ACC112 (cell line): ENCODE results near the gene KIAA0825.

Experiments used
- H2AFZ ChIP-seq: fragments of 200-600 bp; sonication (generic); one replicate; pipeline ENCODE4 v1.6.0; 2017; ENCODE audit warnings: antibody characterized with exemption, low read length; ENCODE audit not compliant: unreplicated experiment
- H3K27ac ChIP-seq: fragments of 200-600 bp; sonication (generic); 2 replicates; pipeline ENCODE4 v1.5.1; 2014; ENCODE audit warnings: low read depth, mild to moderate bottlenecking, antibody characterized with exemption, low read length, moderate library complexity
- H3K27me3 ChIP-seq: fragments of 200-600 bp; sonication (generic); 2 replicates; pipeline ENCODE4 v1.6.1; 2014; ENCODE audit warnings: mild to moderate bottlenecking, antibody characterized with exemption, low read length, moderate library complexity, mixed read lengths; ENCODE audit not compliant: insufficient read depth
- H3K36me3 ChIP-seq: fragments of 200-600 bp; sonication (generic); 2 replicates; pipeline ENCODE4 v1.6.1; 2016; ENCODE audit warnings: mild to moderate bottlenecking, antibody characterized with exemption, low read length, moderate library complexity, mixed read lengths; ENCODE audit not compliant: insufficient read depth
- H3K4me1 ChIP-seq: fragments of 200-600 bp; sonication (generic); one replicate; pipeline ENCODE4 v1.6.1; 2016; ENCODE audit warnings: low read length, mixed read lengths; ENCODE audit not compliant: insufficient read depth, unreplicated experiment, control insufficient read depth
- H3K4me3 ChIP-seq: fragments of 200-600 bp; sonication (generic); 2 replicates; pipeline ENCODE4 v1.5.1; 2014; ENCODE audit warnings: mild to moderate bottlenecking, low read depth, low read length
- H3K79me2 ChIP-seq: fragments of 200-600 bp; sonication (generic); one replicate; pipeline ENCODE4 v1.6.0; 2016; ENCODE audit warnings: low read length; ENCODE audit not compliant: control insufficient read depth, unreplicated experiment, insufficient read depth

KIAA0825 gene

GRCh38 chr5:94376672-94377345 lies 241.6 kb downstream of the KIAA0825 start:
- H3K4me3 ChIP-seq = no peak overlapping the region
- no peaks in the 10 kb centered on the region for H3K79me2 ChIP-seq
- H3K4me1 ChIP-seq = no peaks in the 10 kb centered on the region
- H3K27ac ChIP-seq = no peak overlapping the region
- no peak overlapping the region for H2AFZ ChIP-seq
- H3K27me3 ChIP-seq = no peaks in the 10 kb centered on the region
- no peaks in the 10 kb centered on the region for H3K36me3 ChIP-seq

GRCh38 chr5:94375801-94376200 lies 242.6 kb downstream of the KIAA0825 start:
- no peak overlapping the region for H3K4me3 ChIP-seq
- no peaks in the 10 kb centered on the region for H3K36me3 ChIP-seq
- H2AFZ ChIP-seq = no peak overlapping the region
- no peaks in the 10 kb centered on the region for H3K79me2 ChIP-seq
- no peaks in the 10 kb centered on the region for H3K27me3 ChIP-seq
- H3K27ac ChIP-seq = no peak overlapping the region
- no peaks in the 10 kb centered on the region for H3K4me1 ChIP-seq

- Histone ChIP-seq H3K4me1 (no peaks in the 10 kb centered on the region), H3K27me3 (no peaks in the 10 kb centered on the region), H3K4me3 (no peak overlapping the region), H2AFZ (no peak overlapping the region), H3K79me2 (no peaks in the 10 kb centered on the region), H3K36me3 (no peaks in the 10 kb centered on the region), H3K27ac (no peak overlapping the region)
Measured at GRCh38 chr5:94374336-94374735, 244.1 kb downstream of the KIAA0825 start.

GRCh38 chr5:94367900-94368299 lies 250.5 kb downstream of the KIAA0825 start:
- Histone ChIP-seq H3K4me1 (no peaks in the 10 kb centered on the region), H3K36me3 (no peaks in the 10 kb centered on the region), H3K79me2 (no peaks in the 10 kb centered on the region), H3K4me3 (no peak overlapping the region), H3K27me3 (no peaks in the 10 kb centered on the region), H3K27ac (no peak overlapping the region), H2AFZ (no peak overlapping the region)

GRCh38 chr5:94366811-94367210 lies 251.6 kb downstream of the KIAA0825 start:
- H3K4me1 ChIP-seq = no peaks in the 10 kb centered on the region
- no peaks in the 10 kb centered on the region for H3K79me2 ChIP-seq
- H2AFZ ChIP-seq = no peak overlapping the region
- H3K4me3 ChIP-seq = no peak overlapping the region
- no peaks in the 10 kb centered on the region for H3K36me3 ChIP-seq
- H3K27ac ChIP-seq = no peak overlapping the region
- H3K27me3 ChIP-seq = no peaks in the 10 kb centered on the region

GRCh38 chr5:94362857-94363256 lies 255.5 kb downstream of the KIAA0825 start:
- H3K79me2 ChIP-seq = no peaks in the 10 kb centered on the region
- no peak overlapping the region for H3K4me3 ChIP-seq
- no peak overlapping the region for H3K27ac ChIP-seq
- no peak overlapping the region for H2AFZ ChIP-seq
- H3K36me3 ChIP-seq = no peaks in the 10 kb centered on the region
- no peaks in the 10 kb centered on the region for H3K4me1 ChIP-seq
- no peaks in the 10 kb centered on the region for H3K27me3 ChIP-seq

- Histone ChIP-seq H3K4me3 (no peak overlapping the region), H3K79me2 (no peaks in the 10 kb centered on the region), H3K36me3 (no peaks in the 10 kb centered on the region), H3K4me1 (no peaks in the 10 kb centered on the region), H3K27ac (no peak overlapping the region), H3K27me3 (no peaks in the 10 kb centered on the region), H2AFZ (no peak overlapping the region)
Measured at GRCh38 chr5:94361832-94362796, 256.3 kb downstream of the KIAA0825 start.

GRCh38 chr5:94361161-94361560 lies 257.2 kb downstream of the KIAA0825 start:
- H3K27ac ChIP-seq = no peak overlapping the region
- no peaks in the 10 kb centered on the region for H3K4me1 ChIP-seq
- H2AFZ ChIP-seq = no peak overlapping the region
- H3K4me3 ChIP-seq = no peak overlapping the region
- no peaks in the 10 kb centered on the region for H3K27me3 ChIP-seq
- H3K36me3 ChIP-seq = no peaks in the 10 kb centered on the region
- no peaks in the 10 kb centered on the region for H3K79me2 ChIP-seq

- H3K4me1 ChIP-seq = no peaks in the 10 kb centered on the region
- H3K4me3 ChIP-seq = no peak overlapping the region
- H2AFZ ChIP-seq = no peak overlapping the region
- H3K36me3 ChIP-seq = no peaks in the 10 kb centered on the region
- H3K27me3 ChIP-seq = no peaks in the 10 kb centered on the region
- no peaks in the 10 kb centered on the region for H3K79me2 ChIP-seq
- no peak overlapping the region for H3K27ac ChIP-seq
Measured at GRCh38 chr5:94360382-94361130, 257.8 kb downstream of the KIAA0825 start.

- H3K4me3 ChIP-seq = no peak overlapping the region
- no peak overlapping the region for H3K27ac ChIP-seq
- no peak overlapping the region for H2AFZ ChIP-seq
- no peaks in the 10 kb centered on the region for H3K79me2 ChIP-seq
- no peaks in the 10 kb centered on the region for H3K36me3 ChIP-seq
- no peaks in the 10 kb centered on the region for H3K27me3 ChIP-seq
- no peaks in the 10 kb centered on the region for H3K4me1 ChIP-seq
Measured at GRCh38 chr5:94359880-94360279, 258.5 kb downstream of the KIAA0825 start.
